ENCODE measurements around the gene TRAIP.
"Not testable (repeated sequence)": the region's sequence is repeated elsewhere in the genome, so short reads cannot be mapped to it uniquely, and the experiment has no call there.

The TRAIP gene, protein sequence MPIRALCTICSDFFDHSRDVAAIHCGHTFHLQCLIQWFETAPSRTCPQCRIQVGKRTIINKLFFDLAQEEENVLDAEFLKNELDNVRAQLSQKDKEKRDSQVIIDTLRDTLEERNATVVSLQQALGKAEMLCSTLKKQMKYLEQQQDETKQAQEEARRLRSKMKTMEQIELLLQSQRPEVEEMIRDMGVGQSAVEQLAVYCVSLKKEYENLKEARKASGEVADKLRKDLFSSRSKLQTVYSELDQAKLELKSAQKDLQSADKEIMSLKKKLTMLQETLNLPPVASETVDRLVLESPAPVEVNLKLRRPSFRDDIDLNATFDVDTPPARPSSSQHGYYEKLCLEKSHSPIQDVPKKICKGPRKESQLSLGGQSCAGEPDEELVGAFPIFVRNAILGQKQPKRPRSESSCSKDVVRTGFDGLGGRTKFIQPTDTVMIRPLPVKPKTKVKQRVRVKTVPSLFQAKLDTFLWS

DNA sequence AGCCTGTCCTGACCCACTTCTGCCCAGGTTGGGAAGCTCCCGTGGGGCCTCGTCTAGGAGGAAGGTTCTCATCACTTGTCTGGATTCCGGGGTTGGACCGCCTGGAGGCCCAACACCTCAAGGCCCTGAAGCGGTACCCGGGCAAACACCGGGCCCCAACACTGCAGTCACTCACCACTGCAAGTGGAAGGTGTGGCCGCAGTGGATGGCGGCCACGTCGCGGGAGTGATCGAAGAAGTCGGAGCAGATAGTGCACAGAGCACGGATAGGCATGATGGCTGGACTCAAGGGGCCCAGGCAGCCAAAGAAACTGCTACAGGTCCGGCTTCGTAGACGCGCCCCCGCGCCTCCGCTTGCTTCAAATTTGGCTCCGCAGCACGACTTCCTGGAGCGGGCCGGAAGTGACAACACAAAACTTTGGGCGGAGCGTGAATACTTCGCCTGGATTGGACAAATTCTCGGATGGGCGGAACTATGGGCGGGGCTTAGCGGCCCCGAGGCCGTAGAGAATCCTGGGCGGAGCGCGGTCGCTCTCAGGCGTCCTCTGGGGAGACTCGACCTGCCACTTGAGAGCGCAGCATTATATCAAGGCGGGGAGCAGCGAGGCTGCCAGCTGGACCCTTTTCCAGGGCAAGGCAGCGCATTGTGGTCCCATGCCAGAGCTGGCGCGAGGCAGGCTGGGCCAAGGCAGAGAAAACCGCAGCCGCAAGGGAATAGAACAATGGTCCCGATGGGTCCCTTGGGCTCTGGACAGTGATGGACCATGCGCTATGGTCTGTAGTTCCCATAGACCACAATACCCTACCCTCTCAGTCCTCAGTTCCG is at the start of gene TRAIP:
TRAIP (minus strand) TSS at position 384 of the 825 bp plus-strand sequence; CDS start at position 273, 111 bp downstream.
- peak; percentile 99 for DNase-seq (ENCODE audit: low spot score)

DNA sequence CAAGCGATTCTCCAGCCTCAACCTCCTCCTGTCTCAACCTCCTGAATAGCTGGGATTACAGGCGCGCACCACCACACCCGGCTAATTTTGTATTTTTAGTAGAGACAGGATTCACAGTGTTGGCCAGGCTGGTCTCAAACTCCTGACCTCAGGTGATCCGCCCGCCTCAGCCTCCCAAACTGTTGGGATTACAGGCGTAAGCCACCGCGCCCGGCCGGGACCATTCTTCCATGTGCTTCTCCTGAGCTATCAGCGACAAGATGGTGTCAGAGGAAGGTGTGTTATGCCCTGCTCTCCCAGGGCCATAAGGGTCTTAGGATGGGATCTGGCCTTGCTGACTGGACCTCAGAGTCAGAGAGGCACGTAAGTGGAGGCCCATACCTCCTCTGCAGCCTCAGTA is 48.1 kb upstream of the TRAIP start:
- DNase-seq (ENCODE audit: low spot score), result not testable (repeated sequence)

DNA sequence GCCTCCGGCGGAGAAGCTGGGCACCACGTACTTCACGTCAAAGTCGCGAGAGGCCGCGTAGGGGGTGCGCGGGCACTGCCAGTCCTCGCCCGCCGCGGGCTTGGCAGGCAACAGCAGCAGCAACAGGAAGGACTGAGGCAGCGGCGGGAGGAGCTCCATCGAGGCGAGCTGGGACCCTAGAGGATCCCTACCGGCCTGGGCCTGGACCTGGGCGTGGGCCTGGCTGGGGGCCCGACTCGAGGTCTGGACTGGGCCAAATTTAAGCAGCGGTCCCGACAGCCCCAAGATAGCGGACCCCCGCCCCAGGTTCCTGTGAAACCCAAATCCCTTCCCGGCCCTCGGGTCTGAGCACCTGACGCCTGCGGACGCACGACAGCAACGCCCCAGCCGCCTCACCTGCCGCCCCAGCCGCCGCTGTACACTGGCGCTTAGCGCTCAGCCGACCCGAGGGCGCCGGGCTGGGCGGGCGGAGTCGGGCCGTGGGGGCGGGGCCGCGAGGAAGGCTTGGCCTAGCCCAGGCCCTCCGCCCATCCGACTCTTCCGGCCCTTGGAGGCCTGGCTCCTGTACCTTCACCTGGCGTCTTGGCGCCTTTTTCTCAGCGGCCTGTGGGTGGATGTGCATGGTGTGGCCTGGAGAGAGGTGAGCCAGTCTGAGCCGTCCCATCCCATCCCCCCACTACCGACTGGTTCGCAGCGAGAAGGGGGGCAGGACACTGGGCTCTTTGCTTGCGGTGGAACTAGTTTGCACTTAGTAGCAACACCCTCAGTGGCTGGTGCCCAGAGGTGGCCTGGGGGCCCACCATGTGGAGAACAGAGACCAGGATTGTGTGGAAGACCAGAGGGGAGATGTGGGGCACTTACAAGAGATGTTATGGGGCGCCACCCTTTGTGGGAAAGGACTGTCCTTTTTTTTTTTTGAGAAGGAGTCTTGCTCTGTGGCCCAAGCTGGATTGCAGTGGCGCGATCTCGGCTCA is 47.4 kb upstream of the TRAIP start, which contains the start of gene MST1R:
MST1R (minus strand) TSS at position 423 of the 974 bp plus-strand sequence; CDS start at position 159, 264 bp downstream.
- DNase-seq (ENCODE audit: low spot score), result peak; percentile 85

DNA sequence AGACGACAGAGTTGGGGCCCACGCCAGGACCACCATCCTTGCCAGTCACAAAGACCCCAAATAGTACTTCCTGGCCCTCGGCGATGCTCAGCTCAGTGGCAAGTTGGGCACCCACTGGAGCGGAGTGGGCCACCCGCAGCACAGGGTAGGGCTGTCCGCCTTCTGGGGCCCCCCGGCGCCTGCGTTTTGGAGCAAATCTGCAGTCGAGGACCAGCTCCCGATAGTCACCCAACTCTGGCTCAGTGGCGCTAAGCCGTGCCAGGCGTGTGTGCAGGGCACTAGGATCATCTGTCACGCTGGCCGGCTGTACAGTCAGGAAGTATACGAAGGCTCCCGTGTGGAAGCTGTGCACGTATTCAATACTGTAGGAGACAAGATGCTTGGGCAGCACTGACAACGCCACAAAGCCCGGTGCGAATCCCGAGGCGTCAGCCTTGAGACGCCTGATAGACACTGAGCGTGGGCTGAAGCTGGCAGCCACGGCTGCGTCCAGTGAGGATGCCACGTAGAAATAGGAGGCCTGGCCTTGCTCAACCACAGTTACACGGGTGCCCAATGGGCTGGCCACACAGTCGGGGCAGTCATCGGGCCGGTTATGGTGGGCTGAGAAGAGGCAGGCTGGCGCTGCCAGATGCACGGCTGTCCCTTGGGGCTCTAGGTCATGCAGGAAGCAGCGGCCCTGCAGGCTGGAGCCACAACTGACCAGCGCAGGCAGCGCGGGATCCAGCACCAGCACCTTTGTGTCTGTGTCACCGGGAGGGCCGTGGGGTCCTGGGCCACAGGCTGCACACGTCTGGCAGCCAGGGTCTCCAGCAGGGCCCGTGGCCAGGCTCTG is 46.4 kb upstream of the TRAIP start:
- DNase-seq (ENCODE audit: low spot score), result no peak

DNA sequence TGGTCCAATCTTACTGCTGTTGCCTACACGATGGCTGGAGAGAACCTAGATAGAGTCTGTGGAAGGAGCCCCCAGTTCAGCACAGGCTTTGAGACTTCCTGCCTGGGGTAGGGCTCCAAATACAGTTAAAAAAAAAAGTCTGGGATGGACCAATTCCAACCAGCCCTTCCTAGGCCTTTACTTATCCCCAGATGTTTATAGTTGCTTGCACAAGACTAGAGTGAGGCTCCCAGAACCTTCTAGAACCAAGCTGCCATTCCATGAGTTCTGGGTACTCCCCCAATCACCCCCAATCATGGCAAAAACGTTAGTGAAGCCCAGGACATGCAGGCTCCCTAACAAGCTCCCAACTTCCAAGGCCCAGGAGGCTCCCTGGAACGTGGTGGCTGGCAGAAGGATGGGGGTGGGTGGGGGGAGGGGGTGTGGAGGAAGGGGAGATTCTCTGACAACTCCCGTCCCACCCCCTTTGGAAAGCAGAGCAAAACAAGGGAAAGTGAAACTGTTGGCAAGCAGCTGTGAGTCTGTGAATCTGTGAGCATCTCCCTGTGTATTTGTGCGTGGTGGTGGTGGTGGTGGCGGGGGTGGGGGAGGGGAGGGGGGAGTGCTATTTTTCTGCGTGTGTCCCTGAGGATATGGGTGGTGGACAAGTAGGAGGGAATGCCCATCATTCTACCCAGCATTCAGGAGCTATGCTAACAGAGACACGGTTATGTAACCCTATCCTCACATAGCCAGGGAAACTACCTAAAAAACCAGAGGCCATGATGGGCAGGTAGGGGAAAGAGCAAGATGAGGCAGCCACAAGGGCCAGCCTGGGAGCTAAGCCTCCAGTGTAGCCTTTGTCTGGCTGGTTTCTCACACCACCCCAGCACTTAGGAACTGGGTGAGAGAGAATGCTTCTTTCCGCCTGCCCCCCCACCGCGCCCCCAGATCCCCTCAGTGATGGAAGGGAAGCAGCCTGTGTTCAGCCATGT is 45.3 kb upstream of the TRAIP start:
- peak; percentile 36 for DNase-seq (ENCODE audit: low spot score)

DNA sequence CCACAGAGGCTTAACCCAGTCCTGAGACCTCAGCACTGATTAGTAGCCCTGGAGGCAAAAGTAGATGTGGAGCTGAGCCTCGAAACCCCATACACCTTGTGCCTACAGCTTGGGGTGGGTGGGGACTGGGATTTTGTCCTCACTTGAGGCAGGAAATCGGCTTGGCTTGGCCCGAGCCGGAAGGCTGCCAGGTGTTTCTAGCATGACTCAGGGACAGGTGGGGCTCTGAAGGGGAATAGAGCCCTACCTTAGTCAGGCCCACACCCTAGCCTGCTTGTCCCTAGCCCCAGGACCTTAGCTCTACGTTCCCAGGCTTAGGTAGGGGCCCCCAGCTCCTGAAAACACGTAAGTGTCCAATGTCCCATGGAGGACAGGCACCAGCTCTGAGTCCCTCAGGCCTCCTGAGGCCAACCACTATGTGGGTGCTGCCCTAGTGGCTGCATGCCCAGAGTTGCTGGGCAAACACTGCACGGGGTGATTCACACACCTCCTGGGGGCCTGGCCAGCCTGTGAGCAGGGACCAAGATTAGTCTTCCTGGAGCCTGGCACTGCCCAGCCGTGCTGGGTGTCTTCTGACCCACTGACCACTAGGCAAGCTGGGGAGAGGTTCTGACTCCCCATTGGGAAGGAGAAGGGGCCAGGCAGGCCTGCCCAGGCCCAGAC is 44.3 kb upstream of the TRAIP start:
- DNase-seq (ENCODE audit: low spot score), result peak; percentile 84

DNA sequence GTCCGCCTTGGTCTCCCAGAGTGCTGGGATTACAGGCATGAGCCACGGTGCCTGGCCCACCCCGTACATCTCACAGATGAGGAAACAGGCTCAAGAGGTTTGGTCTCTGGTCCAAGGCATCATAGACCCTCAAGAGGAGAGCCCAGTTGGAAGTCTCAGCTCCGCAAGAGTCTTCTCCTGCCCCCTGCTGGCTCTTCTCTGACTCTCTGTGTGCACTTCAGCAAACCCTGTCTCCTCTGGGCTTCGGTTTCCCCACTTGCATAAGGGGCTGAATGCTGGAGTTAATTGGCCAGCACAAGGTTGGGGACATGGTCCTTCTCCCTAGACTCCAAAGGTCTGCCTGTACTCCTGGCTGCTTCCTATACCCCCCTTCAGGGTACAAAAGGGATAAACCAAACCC is 43.5 kb upstream of the TRAIP start:
- no peak for DNase-seq (ENCODE audit: low spot score)

DNA sequence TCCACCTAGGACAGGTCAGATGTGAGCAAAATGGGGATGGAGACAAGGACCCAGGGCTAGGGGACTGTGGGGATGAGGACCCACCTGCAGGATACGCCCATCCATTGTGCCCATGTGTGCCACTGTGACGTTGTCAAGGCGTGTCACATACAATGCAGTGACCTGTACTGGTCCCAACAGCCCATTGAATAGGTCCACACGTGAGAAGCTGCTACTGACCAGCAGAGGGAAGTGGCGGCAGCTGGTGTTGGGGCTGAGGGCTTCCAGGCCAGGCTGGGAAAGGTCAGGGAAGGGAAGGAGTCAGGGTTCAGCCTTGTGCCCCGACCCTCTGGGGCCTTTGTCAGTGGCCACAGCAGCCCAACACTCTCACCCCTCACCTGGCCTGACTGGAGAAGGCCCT is 42.6 kb upstream of the TRAIP start:
- no peak for DNase-seq (ENCODE audit: low spot score)

DNA sequence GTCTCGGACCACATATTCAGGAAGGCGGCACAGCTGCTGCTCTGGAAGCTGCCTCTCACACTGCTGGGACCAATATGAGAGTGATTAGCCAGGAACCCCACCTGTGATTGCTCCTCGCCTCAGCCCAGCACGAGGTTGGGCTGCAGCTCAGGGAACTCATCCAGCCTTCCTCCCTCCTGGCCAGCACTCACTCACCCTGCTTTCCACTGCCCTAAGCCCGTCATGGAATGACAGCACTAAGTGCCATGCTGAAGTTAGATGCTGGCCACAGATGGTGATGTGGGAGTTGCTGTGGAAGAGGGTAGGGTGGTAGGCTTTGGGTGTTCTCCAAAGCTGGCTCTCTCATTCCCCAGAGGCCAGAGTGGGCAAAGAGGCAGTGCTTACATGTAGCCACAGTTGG is 40.0 kb upstream of the TRAIP start:
- no peak for DNase-seq (ENCODE audit: low spot score)

DNA sequence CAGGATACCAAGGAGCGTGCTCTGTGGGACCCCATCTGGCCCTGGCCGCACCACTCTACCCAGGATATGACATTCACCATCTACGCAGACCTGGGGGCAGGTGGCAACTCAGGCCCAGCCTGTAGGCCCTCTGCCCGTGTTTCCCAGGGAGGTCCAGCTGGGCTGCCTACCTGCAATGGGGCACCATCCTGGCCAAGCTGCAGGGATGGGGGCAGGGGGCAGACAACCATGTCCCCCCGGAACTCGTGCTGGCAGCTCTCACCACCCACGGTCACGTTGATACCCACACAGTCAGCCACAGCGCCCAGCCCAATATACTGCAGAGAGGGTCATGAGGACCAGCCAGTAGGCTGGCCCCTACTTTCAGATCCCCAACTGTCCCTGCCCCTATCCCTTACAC is 39.4 kb upstream of the TRAIP start:
- no peak for DNase-seq (ENCODE audit: low spot score)

DNA sequence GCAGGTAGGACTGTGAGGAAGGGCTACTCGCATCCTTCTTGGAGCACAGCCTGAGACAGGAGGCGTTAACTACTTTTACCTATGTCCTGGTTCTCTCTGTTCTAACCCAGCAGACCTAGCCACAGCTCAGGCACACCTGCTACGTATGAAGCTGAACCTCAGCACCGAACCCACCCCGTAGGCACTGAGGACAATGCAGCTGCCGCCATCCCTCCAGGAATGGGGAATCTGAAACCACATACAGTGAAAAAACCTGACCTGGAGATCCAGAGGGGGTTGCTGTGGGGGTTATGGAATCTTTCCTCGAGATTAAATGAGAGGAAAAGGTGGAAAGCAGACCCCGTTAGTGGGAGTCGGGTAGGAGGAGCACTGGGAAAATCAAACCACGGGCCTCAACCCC is 32.9 kb upstream of the TRAIP start:
- no peak for DNase-seq (ENCODE audit: low spot score)

DNA sequence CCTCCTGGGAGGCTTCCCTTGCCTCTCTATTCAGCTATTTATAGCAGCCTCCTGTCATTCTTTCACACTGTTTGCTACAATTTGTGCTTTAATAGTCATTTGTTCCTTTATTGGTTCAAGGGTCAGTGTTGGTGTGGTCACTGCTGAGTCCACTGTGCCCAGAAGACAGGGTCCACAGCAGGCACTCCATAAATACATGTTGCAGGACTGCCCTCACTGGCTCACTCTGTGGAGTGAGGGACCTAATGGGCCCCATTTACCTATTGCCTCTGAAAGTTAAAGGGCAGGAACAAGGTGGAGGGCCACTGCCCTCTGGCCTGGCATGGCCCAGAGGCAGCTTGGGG is 30.5 kb upstream of the TRAIP start:
- no peak for DNase-seq (ENCODE audit: low spot score)

DNA sequence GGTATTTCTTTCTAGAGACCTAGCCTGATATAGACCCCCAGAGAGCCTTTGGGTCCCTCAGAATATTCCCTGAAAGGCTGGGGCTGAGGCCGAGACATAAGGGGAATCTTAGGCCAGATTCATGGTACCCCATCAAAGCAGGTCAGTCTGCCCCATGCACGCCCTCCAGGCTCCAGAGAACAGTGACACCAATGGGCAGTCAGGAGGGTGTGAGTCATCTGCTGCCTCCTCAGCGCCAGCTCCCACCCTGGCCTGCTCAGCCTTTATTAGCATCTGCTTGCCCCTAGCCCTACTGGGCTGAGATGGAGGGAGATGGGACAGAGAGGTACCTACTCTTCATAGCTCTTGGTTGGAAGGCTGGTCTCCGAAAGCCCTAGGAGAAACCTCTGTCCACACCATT is 27.6 kb upstream of the TRAIP start:
- DNase-seq (ENCODE audit: low spot score), result no peak

DNA sequence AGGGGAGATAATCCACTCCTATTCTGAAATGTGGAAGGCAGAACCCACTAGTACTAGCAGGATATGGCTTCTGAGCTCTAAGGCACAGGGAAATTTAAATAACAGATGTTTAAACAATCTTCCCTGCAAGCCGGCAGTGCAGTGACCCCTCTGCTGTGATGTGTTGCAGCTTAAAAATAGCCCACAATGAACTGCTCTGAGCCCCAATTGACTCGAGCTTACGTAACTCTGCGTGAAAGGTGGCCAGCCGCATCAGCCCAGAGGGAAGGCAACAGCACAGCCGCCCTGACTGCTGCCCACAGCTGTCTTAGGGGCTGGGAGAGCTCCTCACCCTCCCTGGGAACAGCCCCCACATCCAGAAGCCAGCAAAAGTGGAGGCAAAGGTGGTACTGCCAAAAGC is 25.8 kb upstream of the TRAIP start:
- DNase-seq (ENCODE audit: low spot score), result peak; percentile 35

DNA sequence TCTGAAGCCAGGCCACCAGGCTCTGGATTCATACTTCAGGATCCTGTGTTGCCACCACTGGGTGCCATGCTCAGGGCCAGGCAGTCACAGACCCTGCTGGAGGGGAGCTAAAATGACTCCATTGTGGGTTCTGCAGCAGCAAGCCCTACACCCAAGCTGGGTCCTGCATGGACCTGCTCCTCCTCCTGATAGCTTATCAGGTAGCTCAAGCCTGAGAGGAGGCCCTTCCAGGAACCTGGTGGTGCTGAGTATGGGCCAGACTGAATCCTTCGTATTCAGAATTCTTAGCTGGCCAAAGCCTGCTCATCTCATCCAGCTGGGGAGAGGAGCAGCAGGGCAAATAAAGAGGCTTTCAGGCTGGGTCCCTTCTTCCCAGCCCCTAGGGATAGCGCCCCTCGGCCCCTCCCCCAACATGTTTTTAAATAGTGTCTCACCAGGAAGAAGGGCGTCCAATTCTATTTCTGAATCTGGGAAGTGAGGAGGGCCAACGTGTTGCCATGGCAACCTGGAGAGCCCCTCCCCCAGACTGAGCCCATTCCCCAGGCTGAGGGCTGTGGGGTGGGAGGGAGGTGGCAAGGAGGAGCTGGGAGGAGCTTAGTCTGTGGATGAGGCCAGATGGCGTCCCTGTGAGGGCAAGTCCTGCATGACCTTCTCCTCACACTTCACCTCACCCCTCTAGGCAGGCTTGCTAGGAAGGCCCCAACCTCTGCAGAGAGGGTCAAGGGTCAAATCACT is 24.4 kb upstream of the TRAIP start:
- DNase-seq (ENCODE audit: low spot score), result no peak

DNA sequence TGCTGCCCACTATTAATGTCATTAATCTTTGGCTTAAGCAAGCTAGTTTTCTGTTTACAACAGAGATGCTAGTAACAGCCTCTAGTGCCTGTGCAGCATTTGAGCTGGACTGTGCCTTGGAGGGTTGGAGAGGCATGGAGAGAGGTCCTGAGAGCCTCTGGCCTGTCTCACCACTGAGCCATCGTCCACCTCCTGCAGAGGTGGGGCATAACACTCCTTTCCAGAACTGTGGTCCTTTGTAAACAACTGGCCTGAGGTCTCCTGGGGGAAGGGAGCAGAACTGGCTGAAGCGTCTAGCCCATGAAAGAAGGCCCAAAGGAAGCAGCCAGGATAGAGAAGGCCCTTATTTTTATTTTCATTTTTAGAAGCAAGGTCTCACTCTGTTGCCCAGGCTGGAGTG is 23.4 kb upstream of the TRAIP start:
- no peak for DNase-seq (ENCODE audit: low spot score)

DNA sequence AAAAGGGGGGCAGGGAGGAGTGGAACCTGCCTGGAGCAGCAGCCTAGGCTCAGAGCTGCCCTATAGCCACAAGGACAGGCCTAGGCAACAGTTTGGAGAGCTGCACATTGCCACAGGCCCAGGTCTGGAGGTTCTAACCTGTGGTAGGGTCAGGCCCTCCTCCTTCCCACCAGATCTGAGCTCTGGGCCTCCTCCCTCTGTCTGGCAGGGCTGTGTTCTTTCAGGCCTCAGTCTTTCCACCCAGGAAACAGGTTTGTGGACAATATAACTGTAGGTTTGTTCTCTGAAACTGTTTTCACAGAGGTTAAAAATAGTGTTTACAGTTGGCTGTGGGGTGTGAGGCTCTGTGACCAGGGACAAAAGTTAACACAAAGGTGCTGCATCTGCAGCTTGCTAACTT is 22.3 kb upstream of the TRAIP start:
- no peak for DNase-seq (ENCODE audit: low spot score)

DNA sequence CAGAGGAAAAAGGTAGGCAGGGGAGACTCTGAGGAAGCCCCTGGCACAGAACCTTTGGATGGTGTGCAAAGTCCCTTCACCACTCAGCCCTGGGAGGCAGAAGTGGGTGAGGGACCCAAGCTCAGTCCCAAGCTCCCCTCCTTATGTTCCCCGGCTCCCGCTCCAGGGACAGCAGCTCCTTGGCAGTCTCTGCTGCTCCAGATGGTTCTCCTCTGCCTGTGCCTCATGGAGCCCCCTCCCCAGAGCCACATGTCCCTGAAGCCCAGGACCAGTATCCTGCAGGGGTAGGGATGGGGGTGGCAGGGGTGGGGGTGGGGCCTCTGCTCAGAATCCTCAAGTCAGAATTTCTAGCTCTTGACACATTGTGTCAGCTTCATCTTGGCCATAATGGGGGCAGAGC is 21.4 kb upstream of the TRAIP start:
- no peak for DNase-seq (ENCODE audit: low spot score)

DNA sequence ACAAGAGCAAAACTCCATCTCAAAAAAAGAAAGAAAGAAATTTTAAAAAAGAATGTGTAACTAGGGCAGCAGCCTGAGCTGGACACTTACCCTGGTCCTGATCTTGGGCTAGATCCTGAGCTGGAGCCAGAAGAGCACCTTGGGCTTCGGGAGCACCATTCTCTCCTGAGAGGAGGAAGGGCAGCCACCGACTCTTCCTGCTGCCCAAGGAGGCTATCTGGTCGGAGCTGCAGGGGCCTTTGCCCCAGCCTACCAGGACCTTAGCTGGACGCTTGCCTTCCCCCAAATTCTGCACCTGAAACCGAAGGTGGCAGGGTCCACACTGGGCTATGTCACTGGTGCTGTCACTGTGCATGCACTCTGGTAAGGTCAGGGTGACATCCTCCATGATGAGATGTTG is 20.2 kb upstream of the TRAIP start:
- no peak for DNase-seq (ENCODE audit: low spot score)
